GM15510 (cell line): ENCODE data around the gene CORO2B.

Experiments
- POLR2A ChIP-seq: IDR thresholded peaks from 3 replicates; pipeline ENCODE4 v1.6.1; 2011; ENCODE audit warnings: borderline replicate concordance; ENCODE audit not compliant: insufficient read length; ENCODE audit errors: extremely low read depth

Gene CORO2B

GRCh38 chr15:68587769-68588385 is 9.1 kb downstream of the CORO2B start:
- TF ChIP-seq POLR2A = no peak

DNA sequence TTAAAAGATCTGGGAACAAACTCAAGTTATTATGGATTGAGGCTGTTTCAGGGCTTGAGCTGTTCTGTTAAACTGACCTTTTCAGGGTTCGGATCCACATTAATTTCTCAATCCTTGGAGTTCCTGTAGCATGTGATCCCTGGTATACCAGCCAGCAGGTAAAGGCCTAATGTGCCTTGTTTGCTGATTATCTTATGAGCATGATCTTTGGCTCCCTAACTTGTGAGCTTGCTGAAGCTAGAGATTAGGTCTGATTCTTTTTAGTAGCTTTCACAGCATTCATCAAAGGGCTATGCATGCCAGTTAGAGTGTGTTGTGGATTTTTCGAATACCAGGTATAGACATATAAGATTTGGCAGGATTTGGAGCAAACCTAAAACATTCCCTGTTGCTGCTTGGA is 10.3 kb downstream of the CORO2B start:
- TF ChIP-seq POLR2A = no peak

- no peak for TF ChIP-seq POLR2A
These were observed 11.3 kb downstream of the CORO2B start for GRCh38 chr15:68589783-68590710.

DNA sequence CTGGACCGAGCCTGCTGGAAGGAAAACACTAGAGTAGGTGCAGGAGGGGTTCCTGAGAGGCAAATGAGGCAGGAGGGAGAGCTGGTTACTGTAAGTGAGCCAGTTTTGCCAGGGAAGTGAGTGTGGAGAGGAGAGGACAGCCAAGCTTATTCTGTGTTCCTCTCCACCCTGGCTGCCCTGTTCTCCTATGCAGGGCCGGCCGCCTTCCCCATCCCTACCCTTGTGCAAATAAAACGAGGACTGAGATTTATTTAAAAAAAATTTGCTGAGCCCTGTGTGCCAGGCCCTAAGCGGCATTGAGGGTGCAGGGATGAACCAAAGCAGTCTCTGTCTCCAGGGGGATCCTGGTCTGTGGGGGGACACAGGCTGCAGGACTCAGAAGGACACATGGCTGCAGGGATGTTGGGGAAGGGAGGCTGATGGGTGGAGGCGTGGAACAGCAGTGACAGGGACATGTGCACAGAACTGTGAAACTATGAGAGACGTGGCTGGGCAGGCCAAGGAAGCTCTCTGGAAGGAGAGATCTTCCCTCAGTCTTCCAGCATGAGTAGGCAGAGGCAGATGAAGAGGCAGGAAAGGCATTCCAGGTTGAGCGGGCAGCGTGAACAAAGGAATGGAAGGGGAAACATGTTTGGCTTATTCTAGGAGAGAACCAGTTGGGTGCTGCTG is 12.1 kb downstream of the CORO2B start:
- no peak for TF ChIP-seq POLR2A

DNA sequence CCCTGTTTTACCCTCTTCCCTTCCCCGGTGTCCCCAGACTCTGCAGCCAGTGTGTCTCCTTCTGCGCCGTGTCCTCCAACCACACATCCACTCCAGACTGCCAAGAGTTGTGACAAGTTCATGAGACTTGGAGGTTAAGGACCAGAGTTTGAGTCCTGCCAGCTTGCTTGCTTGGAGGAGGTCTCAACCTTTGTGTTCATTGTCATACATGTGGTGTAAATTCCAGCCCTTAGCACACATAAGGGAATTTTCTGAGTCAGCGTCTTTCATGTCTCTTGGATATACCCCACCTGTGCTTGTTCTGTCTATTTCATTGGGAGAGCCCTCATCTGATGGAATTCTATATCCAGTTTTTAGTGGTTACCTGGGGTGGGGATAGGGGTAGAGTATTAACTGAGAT is 13.3 kb downstream of the CORO2B start:
- TF ChIP-seq POLR2A = no peak

GRCh38 chr15:68592544-68592943 is 13.8 kb downstream of the CORO2B start:
- TF ChIP-seq POLR2A = no peak

- no peak for TF ChIP-seq POLR2A
These were observed 14.5 kb downstream of the CORO2B start for GRCh38 chr15:68593341-68593740.

DNA sequence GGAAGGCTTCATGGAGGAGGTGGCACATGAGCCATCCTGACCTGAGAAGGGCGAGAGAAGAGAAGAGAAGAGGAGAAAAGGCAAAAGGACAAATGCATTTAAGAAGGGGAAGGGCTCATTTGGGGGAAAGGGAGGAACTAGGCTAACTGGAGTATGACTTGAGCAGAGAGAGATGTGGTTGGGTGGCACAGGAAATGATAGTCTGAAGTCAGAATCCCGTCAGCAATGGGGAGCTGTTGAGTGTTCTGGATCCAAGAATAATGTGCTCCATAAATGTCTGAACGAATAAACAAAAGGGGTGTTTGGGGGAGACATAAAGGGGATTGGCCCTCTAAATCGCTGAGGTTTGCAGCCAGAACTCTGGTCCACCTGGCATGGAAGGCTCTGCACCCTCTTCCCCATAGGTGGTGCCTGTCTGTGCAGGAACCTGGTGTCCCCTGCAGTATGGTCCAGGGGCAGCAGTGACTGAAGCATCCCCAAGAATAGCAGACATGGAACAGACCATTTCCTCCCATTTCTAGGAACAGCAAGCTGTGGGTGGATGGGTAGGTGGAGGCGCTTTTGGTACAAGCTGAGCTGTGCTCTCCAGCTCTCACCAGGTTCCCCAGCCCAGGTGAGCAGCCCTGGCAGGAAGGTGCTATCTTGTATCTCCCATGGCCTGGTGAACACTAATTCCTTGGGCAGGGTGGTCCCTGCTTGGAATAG is 15.2 kb downstream of the CORO2B start:
- TF ChIP-seq POLR2A = no peak

GRCh38 chr15:68594533-68595259 is 15.9 kb downstream of the CORO2B start:
- no peak for TF ChIP-seq POLR2A

GRCh38 chr15:68595260-68595564 is 16.4 kb downstream of the CORO2B start:
- no peak for TF ChIP-seq POLR2A

- TF ChIP-seq POLR2A = no peak
These were observed 17.0 kb downstream of the CORO2B start for GRCh38 chr15:68595761-68596160.

GRCh38 chr15:68596691-68597090 is 17.9 kb downstream of the CORO2B start:
- TF ChIP-seq POLR2A = no peak

- no peak for TF ChIP-seq POLR2A
These were observed 18.8 kb downstream of the CORO2B start for GRCh38 chr15:68597581-68597980.
